Activated B cell treated with CpG ODN at 0.5 μM for 24 hours (primary cell): ENCODE measurements around the gene TPSAB1. TPM values are rescaled to one million over a fixed set of nuclear protein-coding genes. Genes with fewer than 3 reads are reported as not detected.
A peak's percentile ranks its signal among the peaks of the same experiment; 100 is the strongest.

Source experiments
- ATAC-seq: fragments of 200-7000 bp; cut with Tn5 transposase; one replicate; pipeline ENCODE4 v1.10.0; 2021; ENCODE audit warnings: low read depth, mild to moderate bottlenecking, moderate library complexity
- CTCF ChIA-PET: fragments of 350-600 bp; sonication (Branson Sonifier 250); formaldehyde crosslinking; loops from one replicate; lab custom pipeline; 2021; ENCODE audit warnings: antibody characterized with exemption; lab: Charles Lee
- POLR2A ChIA-PET: fragments of 350-600 bp; sonication (Branson Sonifier 250); formaldehyde crosslinking; loops from one replicate; lab custom pipeline; 2021; ENCODE audit warnings: antibody characterized with exemption; lab: Charles Lee
- DNase-seq: peaks from one replicate; pipeline ENCODE4 v3.0.0; 2022
- H3K27ac Mint-ChIP-seq: one replicate; pipeline ENCODE4 v1.8.0; 2020; ENCODE audit warnings: mixed read lengths
- H3K27me3 Mint-ChIP-seq: one replicate; pipeline ENCODE4 v1.8.0; 2021; ENCODE audit warnings: mixed read lengths
- H3K36me3 Mint-ChIP-seq: one replicate; pipeline ENCODE4 v1.8.0; 2021; ENCODE audit warnings: low read depth, mixed read lengths
- H3K4me1 Mint-ChIP-seq: one replicate; pipeline ENCODE4 v1.8.0; 2021; ENCODE audit warnings: mixed read lengths
- H3K4me3 Mint-ChIP-seq: one replicate; pipeline ENCODE4 v1.8.0; 2020; ENCODE audit warnings: mild to moderate bottlenecking, mixed read lengths
- H3K9me3 Mint-ChIP-seq: one replicate; pipeline ENCODE4 v1.8.0; 2020; ENCODE audit warnings: mixed read lengths
- CTCF ChIP-seq: fragments of 200-600 bp; IDR thresholded peaks from one replicate; pipeline ENCODE4 v1.8.0; 2022; ENCODE audit warnings: antibody characterized with exemption, mild to moderate bottlenecking
- intact Hi-C: fragments of 100-400 bp; cut with micrococcal nuclease; formaldehyde crosslinking; loops from one replicate; pipeline ENCODE4 v1.15.1; 2024
- total RNA-seq: library from RNA; stranded (reverse); gene quantifications from 2 replicates; pipeline ENCODE4 v1.2.3, GENCODE V29; 2022

Gene TPSAB1
- total RNA-seq, 1 donor from 2014 or later, result not detected

GRCh38 chr16:1287982-1288670, 47.6 kb downstream of the TPSAB1 start:
- ATAC-seq, result no peak
- peaks cover 4% of the 10 kb centered on the region for H3K4me1 Mint-ChIP-seq
- ChIA-PET CTCF (no interaction called here), POLR2A (interaction anchor here (0.8 kb wide), 1 partner anchor 21 kb away, joined by 3 read pairs; the partner anchor contains the start of gene UBE2I)
- H3K4me3 Mint-ChIP-seq, result no peak overlapping the region
- TF ChIP-seq CTCF, result no peak
- no peak for DNase-seq
- no peaks in the 10 kb centered on the region for H3K36me3 Mint-ChIP-seq
- no peak overlapping the region for H3K27ac Mint-ChIP-seq
- no peaks in the 10 kb centered on the region for H3K9me3 Mint-ChIP-seq
- H3K27me3 Mint-ChIP-seq, result peaks cover 32% of the 10 kb centered on the region
- intact Hi-C loops, result no loop called here

- peaks cover 7% of the 10 kb centered on the region for H3K4me1 Mint-ChIP-seq
- intact Hi-C loops, result no loop called here
- TF ChIP-seq CTCF, result no peak
- H3K36me3 Mint-ChIP-seq, result no peaks in the 10 kb centered on the region
- no peaks in the 10 kb centered on the region for H3K9me3 Mint-ChIP-seq
- ChIA-PET CTCF (no interaction called here), POLR2A (no interaction called here)
- no peak overlapping the region for H3K4me3 Mint-ChIP-seq
- ATAC-seq, result peak; percentile 49
- peaks cover 35% of the 10 kb centered on the region for H3K27me3 Mint-ChIP-seq
- no peak for DNase-seq
- no peak overlapping the region for H3K27ac Mint-ChIP-seq
Measured at GRCh38 chr16:1288813-1289476, 48.4 kb downstream of the TPSAB1 start.

GRCh38 chr16:1289477-1289866, 49.0 kb downstream of the TPSAB1 start:
- ATAC-seq, result no peak
- Mint-ChIP-seq H3K36me3 (no peaks in the 10 kb centered on the region), H3K4me1 (peaks cover 12% of the 10 kb centered on the region), H3K4me3 (no peak overlapping the region), H3K27me3 (peaks cover 35% of the 10 kb centered on the region), H3K27ac (no peak overlapping the region), H3K9me3 (no peaks in the 10 kb centered on the region)
- no peak for DNase-seq
- TF ChIP-seq CTCF, result no peak
- POLR2A ChIA-PET, result interaction anchor here (1.0 kb wide), 1 partner anchor 20 kb away, joined by 3 read pairs; the partner anchor contains the start of gene UBE2I
- CTCF ChIA-PET, result no interaction called here
- intact Hi-C loops, result no loop called here

- Mint-ChIP-seq H3K9me3 (no peaks in the 10 kb centered on the region), H3K27me3 (peaks cover 35% of the 10 kb centered on the region), H3K27ac (no peak overlapping the region), H3K4me3 (no peak overlapping the region), H3K4me1 (peaks cover 13% of the 10 kb centered on the region), H3K36me3 (no peaks in the 10 kb centered on the region)
- CTCF ChIA-PET, result no interaction called here
- POLR2A ChIA-PET, result interaction anchor here (1.0 kb wide), 1 partner anchor 20 kb away, joined by 3 read pairs; the partner anchor contains the start of gene UBE2I
- DNase-seq (no peak), ATAC-seq (no peak)
- TF ChIP-seq CTCF, result no peak
- intact Hi-C loops, result no loop called here
Measured at GRCh38 chr16:1290063-1290501, 49.6 kb downstream of the TPSAB1 start.

- no peaks in the 10 kb centered on the region for H3K9me3 Mint-ChIP-seq
- intact Hi-C loops, result no loop called here
- H3K4me3 Mint-ChIP-seq, result no peak overlapping the region
- no peaks in the 10 kb centered on the region for H3K36me3 Mint-ChIP-seq
- peaks cover 38% of the 10 kb centered on the region for H3K27me3 Mint-ChIP-seq
- peaks cover 18% of the 10 kb centered on the region for H3K4me1 Mint-ChIP-seq
- no peak for TF ChIP-seq CTCF
- ATAC-seq (no peak), DNase-seq (no peak)
- no peak overlapping the region for H3K27ac Mint-ChIP-seq
- ChIA-PET POLR2A (no interaction called here), CTCF (no interaction called here)
Measured at GRCh38 chr16:1290860-1291575, 50.5 kb downstream of the TPSAB1 start.
